GM12892 (cell line): ENCODE data around the gene TMEM131.

ENCODE experiments used
- POLR2A ChIP-seq: IDR thresholded peaks from 2 replicates; pipeline ENCODE4 v1.6.1; 2011; ENCODE audit warnings: low read depth, low read length, control low read depth
- POLR2AphosphoS5 ChIP-seq: IDR thresholded peaks from 2 replicates; pipeline ENCODE4 v1.6.1; 2011; ENCODE audit warnings: low read depth, low read length, control low read depth

DNA sequence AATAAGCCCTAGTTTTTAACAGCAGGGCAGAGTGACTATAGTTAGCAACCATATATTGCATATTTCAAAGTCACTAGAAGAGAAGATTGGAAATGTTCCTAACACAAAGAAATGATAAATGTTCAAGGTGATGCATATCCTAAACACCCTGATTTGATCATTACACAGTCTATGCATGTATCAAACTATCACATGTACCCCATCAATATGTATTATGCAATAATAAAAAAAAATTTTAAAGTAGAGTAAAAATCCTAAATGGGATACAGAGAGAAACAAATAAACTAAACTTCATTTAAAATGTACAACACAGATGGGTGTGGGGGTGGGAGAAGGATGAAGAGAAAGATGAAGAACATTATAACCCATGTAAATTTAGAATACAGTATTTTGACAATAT is 93.9 kb downstream of the TMEM131 start:
- TF ChIP-seq POLR2A (no peak), POLR2AphosphoS5 (no peak)
